Caco-2 (cell line): ENCODE data around the gene TCEANC. TPM values are rescaled to one million over a fixed set of nuclear protein-coding genes. Genes with fewer than 3 reads are reported as not detected.

Experiments used
- BruUV-seq: library from RNA; stranded (reverse); fragments of 400-500 nt; replicated peaks from 2 replicates; lab custom pipeline; 2021; lab: Mats Ljungman, UMichigan
- CTCF ChIA-PET: fragments of 300-600 bp; sonication (Branson Sonifier 250); formaldehyde crosslinking; loops from one replicate; lab custom pipeline; 2022; ENCODE audit warnings: antibody characterized with exemption; lab: Charles Lee
- POLR2A ChIA-PET: fragments of 300-600 bp; sonication (Branson Sonifier 250); formaldehyde crosslinking; loops from one replicate; lab custom pipeline; 2022; ENCODE audit warnings: antibody characterized with exemption; lab: Charles Lee
- DNase-seq, 2 experiments: peaks; one replicate each; pipeline versions ENCODE4 v3.0.0 to v3.0.0-alpha.2; 2020 to 2022
- H3K27me3 ChIP-seq: replicated peaks from 2 replicates; pipeline ENCODE4 v1.6.0; 2011; ENCODE audit warnings: low read length; ENCODE audit not compliant: control insufficient read depth, insufficient read depth
- H3K36me3 ChIP-seq: 2 replicates; pipeline ENCODE4 v1.5.1; 2011; ENCODE audit warnings: low read length; ENCODE audit not compliant: control insufficient read depth, insufficient read depth
- H3K4me1 ChIP-seq: fragments of 250-450 bp; sonication (Bioruptor Pico); 2 replicates; pipeline ENCODE4 v1.5.1; 2020; ENCODE audit warnings: mild to moderate bottlenecking
- H3K4me3 ChIP-seq: 2 replicates; pipeline ENCODE4 v1.5.1; 2011; ENCODE audit warnings: low read depth, mild to moderate bottlenecking, control low read depth, low read length
- H3K9me3 ChIP-seq: fragments of 250-450 bp; sonication (Bioruptor Pico); 2 replicates; pipeline ENCODE4 v1.5.1; 2020; ENCODE audit warnings: mild to moderate bottlenecking, moderate library complexity
- H3K27ac Mint-ChIP-seq: one replicate; pipeline ENCODE4 v1.8.0; 2022; ENCODE audit warnings: mixed read lengths; ENCODE audit not compliant: unreplicated experiment
- H3K27me3 Mint-ChIP-seq: one replicate; pipeline ENCODE4 v1.8.0; 2022; ENCODE audit warnings: mixed read lengths; ENCODE audit not compliant: insufficient read depth, unreplicated experiment
- H3K36me3 Mint-ChIP-seq: one replicate; pipeline ENCODE4 v1.8.0; 2022; ENCODE audit warnings: mild to moderate bottlenecking, mixed read lengths; ENCODE audit not compliant: insufficient read depth, unreplicated experiment
- H3K4me1 Mint-ChIP-seq: one replicate; pipeline ENCODE4 v1.8.0; 2022; ENCODE audit warnings: low read depth, mixed read lengths; ENCODE audit not compliant: unreplicated experiment
- H3K4me3 Mint-ChIP-seq: one replicate; pipeline ENCODE4 v1.8.0; 2022; ENCODE audit warnings: mild to moderate bottlenecking, moderate library complexity, mixed read lengths; ENCODE audit not compliant: unreplicated experiment
- H3K9me3 Mint-ChIP-seq: one replicate; pipeline ENCODE4 v1.8.0; 2022; ENCODE audit warnings: mixed read lengths; ENCODE audit not compliant: unreplicated experiment
- intact Hi-C: fragments of 100-400 bp; cut with micrococcal nuclease; formaldehyde crosslinking; loops from one replicate; pipeline ENCODE4 v1.10.0; 2022; ENCODE audit not compliant: unreplicated experiment
- total RNA-seq: library from RNA; stranded (reverse); gene quantifications from 2 replicates; pipeline ENCODE4 v1.2.3, GENCODE V29; 2022
- TF ChIP-seq, protein P1 (sequence below), 2 experiments: fragments of 200-600 bp in 1 of 2; IDR thresholded peaks; 1 replicate in 1 of 2; 2 replicates in 1 of 2; pipeline versions ENCODE4 v1.5.1 to v1.8.0; 2011 to 2022; ENCODE audit warnings: antibody characterized with exemption in 1 of 2, control low read depth in 1 of 2, inconsistent platforms in 1 of 2, low read depth in 1 of 2, low read length in 1 of 2, mild to moderate bottlenecking in 1 of 2, moderate library complexity in 1 of 2; ENCODE audit not compliant: insufficient read depth in 1 of 2, severe bottlenecking in 1 of 2, unreplicated experiment in 1 of 2

TCEANC gene
- total RNA-seq, 1 experiment from 2014 or later, result 1.6 TPM

- ChIA-PET CTCF (no interaction called here), POLR2A (no interaction called here)
- Histone ChIP-seq H3K4me1 (no peaks in the 10 kb centered on the region; the same call in 1 of the 2 replicates), H3K36me3 (no peaks in the 10 kb centered on the region), H3K27me3 (no peaks in the 10 kb centered on the region), H3K9me3 (no peaks in the 10 kb centered on the region), H3K4me3 (no peak overlapping the region)
- peaks cover 35% of the 10 kb centered on the region for H3K36me3 Mint-ChIP-seq
- DNase-seq, result no peak
- BruUV-seq, result no TSS peak
- H3K4me3 Mint-ChIP-seq, result no peak overlapping the region
- intact Hi-C loops, result no loop called here
- TF ChIP-seq, protein P1, sequence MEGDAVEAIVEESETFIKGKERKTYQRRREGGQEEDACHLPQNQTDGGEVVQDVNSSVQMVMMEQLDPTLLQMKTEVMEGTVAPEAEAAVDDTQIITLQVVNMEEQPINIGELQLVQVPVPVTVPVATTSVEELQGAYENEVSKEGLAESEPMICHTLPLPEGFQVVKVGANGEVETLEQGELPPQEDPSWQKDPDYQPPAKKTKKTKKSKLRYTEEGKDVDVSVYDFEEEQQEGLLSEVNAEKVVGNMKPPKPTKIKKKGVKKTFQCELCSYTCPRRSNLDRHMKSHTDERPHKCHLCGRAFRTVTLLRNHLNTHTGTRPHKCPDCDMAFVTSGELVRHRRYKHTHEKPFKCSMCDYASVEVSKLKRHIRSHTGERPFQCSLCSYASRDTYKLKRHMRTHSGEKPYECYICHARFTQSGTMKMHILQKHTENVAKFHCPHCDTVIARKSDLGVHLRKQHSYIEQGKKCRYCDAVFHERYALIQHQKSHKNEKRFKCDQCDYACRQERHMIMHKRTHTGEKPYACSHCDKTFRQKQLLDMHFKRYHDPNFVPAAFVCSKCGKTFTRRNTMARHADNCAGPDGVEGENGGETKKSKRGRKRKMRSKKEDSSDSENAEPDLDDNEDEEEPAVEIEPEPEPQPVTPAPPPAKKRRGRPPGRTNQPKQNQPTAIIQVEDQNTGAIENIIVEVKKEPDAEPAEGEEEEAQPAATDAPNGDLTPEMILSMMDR (IDR thresholded peaks at IDR 0.05; ENCODE audit: insufficient read depth in 1 of 2, low read depth in 1 of 2, low read length in 1 of 2, severe bottlenecking in 1 of 2, unreplicated experiment in 1 of 2), result no peak
- H3K27ac Mint-ChIP-seq, result no peak overlapping the region
- no peaks in the 10 kb centered on the region for H3K27me3 Mint-ChIP-seq
- peaks cover 33% of the 10 kb centered on the region for H3K4me1 Mint-ChIP-seq
- H3K9me3 Mint-ChIP-seq, result no peaks in the 10 kb centered on the region
Observed at GRCh38 chrX:13694983-13695382, 42.0 kb downstream of the TCEANC start.

GRCh38 chrX:13695601-13696115 lies 42.7 kb downstream of the TCEANC start:
- H3K4me1 Mint-ChIP-seq, result peaks cover 33% of the 10 kb centered on the region
- intact Hi-C loops, result no loop called here
- no peak overlapping the region for H3K4me3 ChIP-seq
- CTCF ChIA-PET, result no interaction called here
- POLR2A ChIA-PET, result interaction anchor here (1.0 kb wide), 1 partner anchor 39 kb away, joined by 3 read pairs; the partner anchor contains the start of gene OFD1
- DNase-seq, result no peak
- no peaks in the 10 kb centered on the region for H3K36me3 ChIP-seq
- H3K27me3 Mint-ChIP-seq, result no peaks in the 10 kb centered on the region
- no TSS peak for BruUV-seq
- H3K9me3 Mint-ChIP-seq, result no peaks in the 10 kb centered on the region
- no peak overlapping the region for H3K4me3 Mint-ChIP-seq
- no peak overlapping the region for H3K27ac Mint-ChIP-seq
- TF ChIP-seq, protein P1 (IDR thresholded peaks at IDR 0.05; ENCODE audit: insufficient read depth in 1 of 2, low read depth in 1 of 2, low read length in 1 of 2, severe bottlenecking in 1 of 2, unreplicated experiment in 1 of 2), result no peak
- no peaks in the 10 kb centered on the region for H3K27me3 ChIP-seq
- no peaks in the 10 kb centered on the region for H3K9me3 ChIP-seq
- H3K4me1 ChIP-seq, result no peaks in the 10 kb centered on the region; the same call in 1 of the 2 replicates
- H3K36me3 Mint-ChIP-seq, result peaks cover 28% of the 10 kb centered on the region

- H3K27me3 ChIP-seq, result no peaks in the 10 kb centered on the region
Observed at GRCh38 chrX:13697455-13697854, 44.5 kb downstream of the TCEANC start.

More at GRCh38 chrX:13697455-13697854, 44.5 kb downstream of the TCEANC start:
- H3K4me3 ChIP-seq, result no peak overlapping the region
- intact Hi-C loops, result no loop called here
- H3K9me3 ChIP-seq, result no peaks in the 10 kb centered on the region
- no peak for DNase-seq
- BruUV-seq, result no TSS peak
- ChIA-PET CTCF (no interaction called here), POLR2A (no interaction called here)
- Mint-ChIP-seq H3K4me1 (peaks cover 40% of the 10 kb centered on the region), H3K36me3 (peaks cover 35% of the 10 kb centered on the region), H3K9me3 (no peaks in the 10 kb centered on the region), H3K27me3 (no peaks in the 10 kb centered on the region), H3K27ac (no peak overlapping the region), H3K4me3 (no peak overlapping the region)
- no peaks in the 10 kb centered on the region; the same call in 1 of the 2 replicates for H3K4me1 ChIP-seq
- H3K36me3 ChIP-seq, result no peaks in the 10 kb centered on the region
- TF ChIP-seq, protein P1 (IDR thresholded peaks at IDR 0.05; ENCODE audit: insufficient read depth in 1 of 2, low read depth in 1 of 2, low read length in 1 of 2, severe bottlenecking in 1 of 2, unreplicated experiment in 1 of 2), result no peak
